HG02588 (cell line): ENCODE measurements around the gene PIEZO2.
"Not testable (repeated sequence)": the region's sequence is repeated elsewhere in the genome, so short reads cannot be mapped to it uniquely, and the experiment has no call there.

Experiments used
- ATAC-seq: cut with Tn5 transposase; IDR thresholded peaks from one replicate; pipeline ENCODE4 v1.9.1; 2021; ENCODE audit warnings: mild to moderate bottlenecking, moderate library complexity; ENCODE audit not compliant: unreplicated experiment

The PIEZO2 gene

GRCh38 chr18:10933648-10934047 lies 215.7 kb downstream of the PIEZO2 start:
- not testable (repeated sequence) for ATAC-seq

- ATAC-seq = no peak
Observed at GRCh38 chr18:10930076-10930475, 219.3 kb downstream of the PIEZO2 start.

DNA sequence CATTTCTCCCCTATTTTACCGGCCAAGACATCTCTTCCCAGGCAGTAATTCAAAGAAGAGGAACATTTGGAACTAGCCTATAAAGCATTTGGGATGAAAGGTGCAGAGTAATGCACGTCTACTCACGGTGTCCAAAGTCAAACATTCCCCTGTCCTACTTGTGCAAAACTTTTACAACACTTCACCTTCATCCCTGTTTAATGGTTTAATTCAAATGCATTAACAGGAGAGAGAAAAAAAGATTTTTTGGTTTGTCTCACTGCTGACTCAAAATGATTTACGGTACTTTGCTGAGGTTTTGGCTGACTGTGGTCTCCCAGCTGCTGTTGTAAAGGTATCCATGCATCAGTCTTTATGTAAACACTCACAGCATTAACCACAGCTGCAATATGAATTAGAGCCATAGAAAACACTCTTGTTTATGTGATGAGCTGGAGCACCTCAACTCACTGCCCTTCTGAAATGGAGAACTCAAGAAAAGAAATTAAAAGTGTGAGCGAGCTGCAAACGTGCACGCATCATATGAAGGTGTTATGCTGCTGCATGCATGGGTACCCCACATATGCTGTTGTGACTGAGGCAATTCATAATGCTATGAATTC lies 220.5 kb downstream of the PIEZO2 start:
- no peak for ATAC-seq

- ATAC-seq = peak; percentile 70
Observed at GRCh38 chr18:10928011-10928771, 221.2 kb downstream of the PIEZO2 start.

DNA sequence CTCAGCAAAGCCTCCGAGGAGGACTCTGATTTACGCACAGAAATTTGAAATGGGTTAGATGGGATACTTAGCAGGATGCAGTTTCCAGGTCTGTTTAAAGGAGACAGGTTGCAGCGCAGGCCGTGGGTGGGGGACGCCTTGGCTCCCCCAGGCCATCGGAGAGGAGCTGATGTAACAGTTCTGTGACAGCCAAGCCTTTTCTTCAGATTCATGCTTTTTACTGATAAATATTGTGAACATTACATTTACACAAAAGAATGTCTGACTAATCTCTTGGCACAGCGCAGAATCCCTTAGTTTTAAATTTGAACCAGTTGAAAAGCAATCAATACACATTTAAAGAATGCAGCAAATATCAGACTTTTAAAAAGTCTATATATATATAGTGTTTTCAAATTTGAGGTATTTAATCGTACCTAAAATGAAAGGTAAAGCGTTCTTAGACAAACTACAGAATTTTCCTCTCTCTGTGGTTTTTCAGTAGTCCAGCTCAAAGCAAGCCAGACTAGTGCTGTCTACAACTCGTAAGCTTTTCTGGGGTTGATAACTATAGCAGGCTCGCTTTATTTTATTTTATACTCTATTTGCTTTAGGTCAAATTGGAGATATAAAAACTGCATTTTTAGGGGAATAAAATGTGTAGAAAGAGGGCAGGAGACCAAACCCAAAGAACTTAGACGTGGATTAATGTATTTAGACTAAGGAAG lies 221.9 kb downstream of the PIEZO2 start:
- no peak for ATAC-seq

DNA sequence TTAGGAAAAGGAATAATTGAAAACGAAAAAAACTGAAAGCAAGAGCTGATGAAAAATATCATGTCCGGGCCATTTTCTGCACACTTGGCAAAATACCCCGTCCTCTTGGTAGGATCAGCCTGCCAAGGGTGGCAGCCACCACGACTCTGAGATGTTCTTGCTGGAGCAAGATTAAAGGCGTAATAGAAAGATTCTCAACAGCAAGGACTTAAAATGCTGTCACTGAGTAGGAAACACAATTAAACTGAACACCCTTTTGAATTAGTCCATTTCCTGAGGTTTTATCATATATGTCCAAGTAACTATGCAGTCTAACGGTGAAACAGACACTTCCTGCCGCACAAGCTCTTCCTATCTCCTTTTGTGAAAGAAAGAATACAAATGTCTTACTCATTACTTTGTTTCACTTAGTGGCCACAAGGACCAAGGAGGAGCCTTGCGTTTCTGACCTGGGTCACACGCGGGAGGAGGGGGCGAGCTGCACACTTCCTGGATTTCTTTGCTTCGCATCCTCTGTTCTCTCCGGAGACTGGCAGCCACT lies 222.7 kb downstream of the PIEZO2 start:
- no peak for ATAC-seq

DNA sequence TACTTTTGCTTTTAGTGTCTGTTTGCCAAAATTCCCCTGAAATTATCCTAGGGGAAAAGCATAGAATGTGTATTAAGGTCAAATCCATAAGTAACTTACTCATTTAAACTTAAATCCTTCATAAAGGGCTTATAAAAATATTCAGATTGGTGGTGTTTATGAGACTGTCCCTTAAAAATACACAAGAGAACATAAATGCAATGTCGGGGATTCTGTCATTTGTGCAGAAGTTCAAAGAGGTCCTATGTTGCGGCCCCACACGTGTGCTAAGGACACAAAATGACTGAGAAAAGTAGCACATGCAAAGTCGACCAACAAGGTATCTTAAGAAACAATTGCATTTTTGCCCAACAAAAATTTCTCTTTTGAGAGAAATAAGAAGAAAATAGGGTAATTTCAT lies 225.1 kb downstream of the PIEZO2 start:
- ATAC-seq = no peak

DNA sequence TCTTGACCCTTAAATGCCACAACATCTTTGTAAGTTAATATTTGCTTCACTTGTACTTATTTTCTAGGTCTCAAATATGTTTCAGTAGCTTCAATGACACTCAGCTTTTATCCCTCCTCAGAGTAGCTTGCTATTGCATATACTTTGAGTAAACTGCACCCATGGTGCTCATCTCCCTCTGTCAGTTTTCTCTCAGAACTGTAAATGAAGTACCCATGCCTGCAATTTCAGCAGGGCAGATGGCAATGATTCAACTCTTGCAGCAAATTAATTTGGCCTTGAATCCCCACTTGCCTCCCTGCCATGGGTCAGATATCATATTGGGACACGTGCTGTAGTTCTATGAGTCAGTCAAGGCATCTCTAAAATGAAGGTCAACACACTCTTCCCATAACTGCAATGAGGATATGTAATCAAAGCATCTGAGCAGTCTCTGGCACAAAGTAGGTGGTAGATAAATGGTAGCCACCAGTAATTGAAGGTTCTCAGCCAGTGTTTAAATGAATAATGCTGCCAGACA lies 225.8 kb downstream of the PIEZO2 start:
- no peak for ATAC-seq

DNA sequence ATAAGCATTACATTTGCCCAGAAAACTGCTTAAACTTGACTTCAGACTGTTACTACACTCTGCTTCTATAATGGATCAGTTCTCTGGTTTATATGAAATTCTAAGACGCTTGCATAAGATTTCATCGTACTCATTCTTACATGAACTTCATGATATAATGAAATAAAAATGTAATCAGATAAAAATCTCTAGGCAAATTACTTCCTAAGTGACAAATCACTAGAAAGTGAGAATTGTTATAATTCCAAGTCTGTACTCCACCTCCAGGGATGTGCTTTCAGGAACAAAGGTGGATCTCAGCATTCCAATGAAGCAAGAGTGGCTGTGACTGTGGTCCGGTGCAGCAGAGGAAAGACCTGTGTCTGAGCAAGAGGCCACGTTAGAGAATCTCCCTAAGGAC lies 226.2 kb downstream of the PIEZO2 start:
- ATAC-seq = no peak

- not testable (repeated sequence) for ATAC-seq
Observed at GRCh38 chr18:10922712-10923111, 226.7 kb downstream of the PIEZO2 start.

GRCh38 chr18:10920309-10920708 lies 229.1 kb downstream of the PIEZO2 start:
- not testable (repeated sequence) for ATAC-seq

GRCh38 chr18:10919851-10920250 lies 229.5 kb downstream of the PIEZO2 start:
- no peak for ATAC-seq

DNA sequence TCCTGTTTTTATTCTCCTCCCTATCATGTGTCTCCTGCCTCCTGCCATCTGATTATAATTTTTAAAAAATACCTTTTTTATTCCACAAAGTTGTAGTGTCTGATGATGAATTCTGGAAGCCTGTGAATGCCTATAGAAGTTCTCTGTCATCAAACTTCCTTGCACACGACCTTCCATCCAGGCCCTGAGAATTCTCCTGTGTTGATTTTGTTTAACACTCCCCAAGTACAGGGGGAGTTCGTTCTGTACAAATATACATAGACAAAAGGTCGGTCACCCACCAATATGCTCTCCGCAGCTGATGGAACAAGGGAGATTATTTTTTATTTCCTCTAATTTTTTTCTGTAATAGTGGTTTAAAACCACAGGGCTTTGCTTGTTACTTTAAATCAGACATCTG lies 232.5 kb downstream of the PIEZO2 start:
- no peak for ATAC-seq

GRCh38 chr18:10916387-10916786 lies 233.0 kb downstream of the PIEZO2 start:
- ATAC-seq = no peak

DNA sequence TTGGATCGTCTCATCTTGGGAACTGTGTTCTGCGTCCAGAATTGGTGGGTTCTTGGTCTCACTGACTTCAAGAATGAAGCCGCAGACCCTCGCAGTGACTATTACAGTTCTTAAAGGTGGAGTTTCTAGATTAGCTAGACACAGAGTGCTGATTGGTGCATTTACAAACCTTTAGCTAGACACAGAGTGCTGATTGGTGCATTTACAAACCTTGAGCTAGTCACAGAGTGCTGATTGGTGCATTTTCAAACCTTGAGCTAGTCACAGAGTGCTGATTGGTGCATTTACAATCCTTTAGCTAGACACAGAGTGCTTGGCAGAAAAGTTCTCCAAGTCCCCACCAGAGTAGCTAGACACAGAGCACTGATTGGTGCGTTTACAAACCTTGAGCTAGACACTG lies 233.6 kb downstream of the PIEZO2 start:
- ATAC-seq = not testable (repeated sequence)

DNA sequence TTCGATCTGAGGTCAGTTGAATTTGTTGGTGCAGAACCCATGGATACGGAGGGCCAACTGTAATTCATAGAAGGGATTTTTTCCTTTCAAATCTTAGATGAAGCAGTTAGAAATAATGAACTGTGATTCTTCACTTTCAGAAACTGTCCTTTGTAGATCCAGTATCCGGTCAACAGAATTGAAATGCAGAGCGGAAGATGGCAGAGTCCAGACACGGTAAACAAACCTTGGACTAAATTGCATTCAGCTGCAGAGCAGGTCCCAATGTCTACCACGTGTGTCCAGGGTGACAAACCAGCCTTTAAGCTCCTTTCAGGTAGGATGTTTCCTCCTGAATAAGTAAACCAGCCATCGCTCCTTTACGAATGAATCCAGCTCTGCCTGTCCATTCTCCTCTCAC lies 234.8 kb downstream of the PIEZO2 start:
- ATAC-seq = not testable (repeated sequence)

- no peak for ATAC-seq
Observed at GRCh38 chr18:10913919-10914318, 235.4 kb downstream of the PIEZO2 start.

DNA sequence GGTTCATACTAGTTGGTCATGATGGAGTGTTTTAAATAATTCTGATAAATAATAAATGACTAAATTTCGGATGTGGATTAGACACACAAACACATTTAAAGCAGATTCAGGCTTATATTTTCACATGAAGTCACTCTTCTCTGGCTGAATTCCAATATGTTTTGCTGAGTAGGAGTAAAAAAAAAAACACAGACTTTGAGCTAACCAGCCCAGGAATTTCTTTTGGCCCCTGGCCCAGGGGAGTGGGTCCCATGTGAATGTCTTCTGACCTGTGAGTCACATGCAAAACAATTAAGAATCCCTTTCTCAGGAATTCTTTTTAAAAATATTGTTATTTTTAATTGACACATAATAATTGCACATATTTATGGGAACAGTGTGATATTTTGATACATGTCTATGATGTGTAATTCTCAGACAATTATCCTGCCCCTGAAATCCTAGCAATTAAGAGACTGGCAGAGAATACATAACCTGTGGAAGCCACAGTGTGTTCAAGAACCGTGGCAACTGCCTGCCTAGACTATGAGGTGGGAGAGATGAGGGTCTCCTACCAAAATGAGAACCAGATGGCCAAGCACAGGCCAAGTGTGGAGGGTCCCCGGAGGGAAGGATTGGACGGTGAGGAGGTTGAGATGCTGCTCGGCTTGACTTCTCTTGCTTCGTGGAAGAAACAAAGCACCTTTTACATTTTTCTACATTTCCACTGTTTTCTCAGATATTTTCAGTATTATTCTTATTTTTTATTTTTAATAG lies 236.4 kb downstream of the PIEZO2 start:
- ATAC-seq = no peak

- no peak for ATAC-seq
Observed at GRCh38 chr18:10909724-10910123, 239.6 kb downstream of the PIEZO2 start.

DNA sequence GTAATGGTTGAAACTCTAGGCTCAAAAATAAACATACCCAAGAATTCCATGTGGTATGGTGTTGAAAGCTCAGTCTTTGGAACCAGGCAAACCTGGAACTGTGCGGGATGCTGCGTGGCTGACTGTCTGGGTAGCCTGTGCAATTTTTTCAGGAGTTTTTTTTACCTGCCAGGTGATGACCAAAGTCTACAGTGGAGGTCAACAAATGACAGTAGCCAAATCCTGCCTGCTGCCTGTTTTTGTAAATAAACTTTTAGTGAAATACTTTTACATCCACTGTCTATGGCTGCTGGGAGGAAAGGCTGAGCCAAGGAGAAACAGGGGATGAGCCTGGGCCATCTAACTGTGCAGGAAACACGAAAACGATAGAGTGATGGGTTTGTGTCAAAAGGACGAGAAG lies 240.6 kb downstream of the PIEZO2 start:
- no peak for ATAC-seq

- ATAC-seq = no peak
Observed at GRCh38 chr18:10907749-10908148, 241.6 kb downstream of the PIEZO2 start.
